K562 (cell line): ENCODE results near the gene SLC26A5. TPM values are rescaled to one million over a fixed set of nuclear protein-coding genes. Genes with fewer than 3 reads are reported as not detected.

Experiments
- ATAC-seq: fragments of 200-7000 bp; cut with Tn5 transposase; 3 replicates; pipeline ENCODE4 v1.9.1; 2020; ENCODE audit warnings: moderate library complexity
- BruUV-seq: library from RNA; stranded (reverse); fragments of 400-500 nt; replicated peaks from 2 replicates; lab custom pipeline; 2021; lab: Mats Ljungman, UMichigan
- CTCF ChIA-PET: fragments of 300-600 bp; formaldehyde crosslinking; extraction: SDS; loops from one replicate; lab custom pipeline; 2021; ENCODE audit warnings: low intra/inter-chr PET ratio; lab: Yijun Ruan, JAX
- POLR2A ChIA-PET: fragments of 300-600, 350-650 bp; sonication (Branson Sonifier 250); formaldehyde crosslinking; extraction: SDS; loops from one replicate; lab custom pipeline; 2021; ENCODE audit warnings: antibody characterized with exemption, inconsistent platforms; lab: Yijun Ruan, JAX
- DNase-seq, 4 experiments: peaks; one replicate each; pipeline versions ENCODE4 v3.0.0 to v3.0.0-alpha.2; 2011 to 2018; ENCODE audit warnings: low spot score in 3 of 4, mixed read lengths in 3 of 4; ENCODE audit errors: extremely low read depth in 1 of 4
- FAIRE-seq: peaks from 2 replicates; lab custom pipeline; 2011; peaks lifted over from hg19 to GRCh38; lab: Jason Lieb, UNC
- H2AFZ ChIP-seq: 2 replicates; pipeline ENCODE4 v1.6.0; 2011; ENCODE audit warnings: low read depth, low read length, control low read depth, inconsistent platforms
- H3K27ac ChIP-seq: fragments of 200-600 bp; 3 replicates; pipeline ENCODE4 v1.8.0; 2011; ENCODE audit warnings: low read depth, mild to moderate bottlenecking, control low read depth, inconsistent platforms, low read length, moderate library complexity, mixed read lengths; ENCODE audit errors: extremely low read depth
- H3K27me3 ChIP-seq, 2 experiments: fragments of 300-600 bp in 1 of 2; 2 replicates in 1 of 2; 3 replicates in 1 of 2; pipeline versions ENCODE4 v1.6.0 to v1.8.0; 2011; ENCODE audit warnings: inconsistent platforms in 2 of 2, low read length in 2 of 2, mild to moderate bottlenecking in 1 of 2, mixed read lengths in 1 of 2, moderate library complexity in 1 of 2; ENCODE audit not compliant: control insufficient read depth in 2 of 2, insufficient read depth in 2 of 2
- H3K36me3 ChIP-seq: fragments of 300-600 bp; 3 replicates; pipeline ENCODE4 v1.8.0; 2011; ENCODE audit warnings: mild to moderate bottlenecking, low read length, inconsistent platforms; ENCODE audit not compliant: control insufficient read depth, insufficient read depth
- H3K4me1 ChIP-seq, 2 experiments: fragments of 200-600 bp in 1 of 2; replicated peaks in 1 of 2; 2 replicates in 1 of 2; 3 replicates in 1 of 2; pipeline versions ENCODE4 v1.5.1 to v1.8.0; 2011; ENCODE audit warnings: inconsistent platforms in 2 of 2, low read length in 2 of 2, mild to moderate bottlenecking in 1 of 2, mixed read lengths in 1 of 2, moderate library complexity in 1 of 2; ENCODE audit not compliant: control insufficient read depth in 2 of 2, insufficient read depth in 2 of 2
- H3K4me2 ChIP-seq: 2 replicates; pipeline ENCODE4 v1.6.1; 2011; ENCODE audit warnings: low read length, control low read depth, inconsistent platforms, mixed read lengths; ENCODE audit not compliant: insufficient read depth
- H3K4me3 ChIP-seq: fragments of 200-600 bp; sonication (generic), shearing (Covaris generic); 2 replicates; pipeline ENCODE4 v1.5.1; 2016; ENCODE audit warnings: control low read depth, inconsistent platforms
- H3K79me2 ChIP-seq: fragments of 200-600 bp; 3 replicates; pipeline ENCODE4 v1.8.0; 2011; ENCODE audit warnings: low read length, inconsistent platforms; ENCODE audit not compliant: control insufficient read depth, insufficient read depth
- H3K9ac ChIP-seq, 2 experiments: 2 replicates each; pipeline versions ENCODE4 v1.6.0 to v1.6.1; 2011; ENCODE audit warnings: low read depth in 2 of 2, low read length in 2 of 2, control low read depth in 1 of 2, inconsistent platforms in 1 of 2, mild to moderate bottlenecking in 1 of 2, mixed read lengths in 1 of 2; ENCODE audit not compliant: insufficient read depth in 1 of 2
- H3K9me1 ChIP-seq: one replicate; pipeline ENCODE4 v1.6.0; 2011; ENCODE audit warnings: inconsistent platforms, mild to moderate bottlenecking, low read length, moderate library complexity; ENCODE audit not compliant: control insufficient read depth, insufficient read depth
- H3K9me3 ChIP-seq: replicated peaks from 2 replicates; pipeline ENCODE4 v1.5.1; 2011; ENCODE audit warnings: low read depth, low read length, inconsistent platforms; ENCODE audit not compliant: control insufficient read depth, insufficient read depth
- H4K20me1 ChIP-seq: replicated peaks from 2 replicates; pipeline ENCODE4 v1.6.1; 2011; ENCODE audit warnings: low read length, inconsistent platforms, mixed read lengths; ENCODE audit not compliant: control insufficient read depth, insufficient read depth
- CEBPG ChIP-seq, 3 experiments: fragments of 200-800 bp in 1 of 3; sonication (Bioruptor generic) in 1 of 3; sonication (generic) in 1 of 3; formaldehyde crosslinking in 1 of 3; IDR thresholded peaks in 2 of 3; conservative IDR thresholded peaks in 1 of 3; 2 replicates each; pipeline versions ENCODE4 v1.6.1 to v1.8.0; 2016 to 2022; ENCODE audit warnings: missing compliant biosample characterization in 2 of 3, missing genetic modification characterization in 2 of 3, mild to moderate bottlenecking in 1 of 3, missing genetic modification reagents in 1 of 3
- ZNF263 ChIP-seq: sonication (generic); formaldehyde crosslinking; IDR thresholded peaks from 2 replicates; pipeline ENCODE4 v1.8.0; 2022; ENCODE audit warnings: mild to moderate bottlenecking, missing genetic modification reagents, borderline replicate concordance
- WGBS: fragments of 100-300 bp; shearing (Covaris generic); methylation state at CpG from one replicate; pipeline ENCODE4 v1.1.6; 2016; ENCODE audit warnings: low coverage, mixed read lengths; ENCODE audit not compliant: insufficient coverage; ENCODE audit errors: missing lambda C conversion rate; 5-methylcytosine and 5-hydroxymethylcytosine counted together
- in situ Hi-C: fragments of 300-500 bp; cut with MboI; formaldehyde crosslinking; loops from 4 replicates; pipeline ENCODE4 v1.15.0; 2018; ENCODE audit warnings: inconsistent platforms, mixed read lengths
- intact Hi-C: fragments of 100-400 bp; cut with micrococcal nuclease; formaldehyde crosslinking; loops from 2 replicates; pipeline ENCODE4 v1.14.2; 2022
- polyA plus RNA-seq, 8 experiments: library from polyadenylated mRNA; depleted of rRNA in 4 of 8; stranded (reverse) in 5 of 8; unstranded in 3 of 8; fragments of >200 nt; fragmentation: Nextera tagmentation in 2 of 8; fragmentation: Illumina TruSeq in 1 of 8; extraction: Ambion mirVana in 2 of 8; extraction: Trizol in 1 of 8; gene quantifications; 2 replicates each; pipeline versions ENCODE4 v1.2.1 to v1.2.3, GENCODE V29; 2011 to 2014; ENCODE audit warnings: inconsistent platforms in 1 of 8, missing spikeins in 1 of 8
- total RNA-seq, 7 experiments: library from RNA; depleted of rRNA in 6 of 7; stranded (reverse); fragments of >200 nt in 6 of 7; fragmentation: Illumina TruSeq in 2 of 7; extraction: Trizol in 2 of 7; gene quantifications; 2 replicates each; pipeline versions ENCODE4 v1.2.1 to v1.2.3, GENCODE V29; 2011 to 2021; ENCODE audit warnings: low replicate concordance in 1 of 7
- TF ChIP-seq, protein P1 (sequence below): fragments of 250-450 bp; sonication (Bioruptor Pico); IDR thresholded peaks from 2 replicates; pipeline ENCODE4 v1.6.1; 2021; ENCODE audit warnings: mild to moderate bottlenecking

The SLC26A5 gene
- total and polyA plus RNA-seq, 9 of the 15 experiments (the other 6 are each of a cell fraction or from before 2014, with no cell fraction given): not detected

DNA sequence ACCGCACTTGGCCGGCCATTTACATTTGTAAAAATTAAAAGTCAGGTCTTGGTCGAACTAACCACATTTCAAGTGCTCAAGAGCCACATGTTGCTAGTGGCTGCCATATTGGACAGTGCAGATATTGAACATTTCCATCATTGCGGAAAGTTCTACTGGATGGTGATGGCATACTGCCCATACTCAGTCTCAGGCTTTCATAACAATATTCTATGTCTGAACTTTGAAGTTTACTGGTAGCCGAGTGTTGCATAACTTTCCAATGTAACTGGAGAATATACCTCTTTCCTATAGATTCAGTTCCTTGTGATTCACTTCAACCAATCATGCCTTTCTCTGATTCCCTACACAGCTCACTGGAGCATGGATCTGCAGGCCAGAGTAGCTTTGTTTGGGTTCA, 54.9 kb downstream of the SLC26A5 start:
- ChIA-PET POLR2A (no interaction called here), CTCF (no interaction called here)
- H3K27ac ChIP-seq: no peak overlapping the region
- ATAC-seq (no peak), DNase-seq (no peak), FAIRE-seq (no peak)
- H3K27me3 ChIP-seq: peaks cover 10% of the 10 kb centered on the region in 2 experiments; a peak in 3 of 5 replicates
- H3K9me3 ChIP-seq: no peaks in the 10 kb centered on the region
- H3K4me3 ChIP-seq: no peak overlapping the region
- in situ Hi-C loops (no loop called here), intact Hi-C loops (no loop called here)
- H3K9ac ChIP-seq: no peak overlapping the region
- no peak overlapping the region; the same call in 1 of the 2 replicates for H2AFZ ChIP-seq
- peaks cover 3 to 4% of the 10 kb centered on the region in 2 experiments; a peak in 2 of 5 replicates for H3K4me1 ChIP-seq
- no TSS peak for BruUV-seq
- H3K4me2 ChIP-seq: no peak overlapping the region
- TF ChIP-seq ZNF263 (no peak), CEBPG (CRISPR knock-in tag; IDR thresholded peaks at IDR 0.05) (no peak), CEBPG (tag; conservative IDR thresholded peaks at IDR 0.05 in 1 of 2, IDR thresholded peaks at IDR 0.05 in 1 of 2) (0 out of 4 replicates have a peak, but pooled peaks of 1 of the 2 experiments have one; percentile 22)
- WGBS: 43% methylated on average over 5 of the region's 5 CpGs
- H3K79me2 ChIP-seq: no peaks in the 10 kb centered on the region
- no peaks in the 10 kb centered on the region for H4K20me1 ChIP-seq
- H3K36me3 ChIP-seq: no peaks in the 10 kb centered on the region
- no peaks in the 10 kb centered on the region for H3K9me1 ChIP-seq

DNA sequence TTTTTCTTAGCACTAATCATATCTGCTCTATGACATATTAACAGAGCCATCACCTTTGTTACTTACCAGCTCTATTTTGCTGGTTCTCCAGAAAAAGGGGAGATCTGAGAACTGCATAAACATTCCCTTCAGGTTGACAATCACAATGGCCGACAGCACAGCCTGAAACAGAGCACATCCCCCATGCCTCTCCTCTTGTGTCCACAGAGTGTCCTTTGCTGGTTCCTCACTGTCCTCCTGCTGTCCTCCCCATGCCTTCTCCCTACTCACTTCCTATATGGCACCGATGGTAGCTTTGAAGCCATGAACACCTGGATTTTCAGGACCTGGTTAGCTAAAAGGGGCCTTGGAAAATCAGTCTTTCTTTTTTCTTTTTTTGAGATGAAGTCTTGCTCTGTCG, 56.7 kb downstream of the SLC26A5 start:
- peak; percentile 34; the same call in 1 of the 3 replicates for ATAC-seq

More for the DNA sequence above, 56.7 kb downstream of the SLC26A5 start:
- intact Hi-C loops (no loop called here), in situ Hi-C loops (no loop called here)
- Histone ChIP-seq H3K4me3 (no peak overlapping the region), H3K9ac (no peak overlapping the region), H2AFZ (peak overlapping the region; percentile 23; the same call in 1 of the 2 replicates), H3K27me3 (peaks cover 10% of the 10 kb centered on the region in 2 experiments; a peak in 3 of 5 replicates), H4K20me1 (no peaks in the 10 kb centered on the region), H3K9me3 (no peaks in the 10 kb centered on the region), H3K4me1 (peaks cover 3 to 4% of the 10 kb centered on the region in 2 experiments; a peak in 2 of 5 replicates), H3K4me2 (no peak overlapping the region), H3K36me3 (no peaks in the 10 kb centered on the region), H3K9me1 (no peaks in the 10 kb centered on the region), H3K27ac (no peak overlapping the region), H3K79me2 (no peaks in the 10 kb centered on the region)
- TF ChIP-seq, protein P1, sequence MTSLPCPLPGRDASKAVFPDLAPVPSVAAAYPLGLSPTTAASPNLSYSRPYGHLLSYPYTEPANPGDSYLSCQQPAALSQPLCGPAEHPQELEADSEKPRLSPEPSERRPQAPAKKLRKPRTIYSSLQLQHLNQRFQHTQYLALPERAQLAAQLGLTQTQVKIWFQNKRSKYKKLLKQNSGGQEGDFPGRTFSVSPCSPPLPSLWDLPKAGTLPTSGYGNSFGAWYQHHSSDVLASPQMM: no peak
- no TSS peak for BruUV-seq
- no peak for FAIRE-seq
- WGBS: 4% methylated on average over 3 of the region's 3 CpGs
- CTCF ChIA-PET: no interaction called here
- DNase-seq: no peak
- POLR2A ChIA-PET: interaction anchor here (0.7 to 0.8 kb wide), 2 partner anchors 12 to 41 kb away, joined by 3 read pairs; no protein-coding TSS in a partner anchor
